ENCODE measurements around the gene SFTPA1.
A peak's percentile ranks its signal among the peaks of the same experiment; 100 is the strongest.
"Not testable (repeated sequence)": the region's sequence is repeated elsewhere in the genome, so short reads cannot be mapped to it uniquely, and the experiment has no call there.

Gene SFTPA1

GRCh38 chr10:79610601-79611191, at the start of gene SFTPA1:
SFTPA1 (plus strand) TSS chr10:79610939; CDS start chr10:79611826, 887 bp downstream.
- no peak within 1 kb of the TSS for H3K4me3 ChIP-seq (ENCODE audit: control insufficient read depth, low read depth, low read length)
- no peak for TF ChIP-seq CTCF (conservative IDR thresholded peaks at IDR 0.05; ENCODE audit: control insufficient read depth, insufficient read depth, low read depth, low read length)
- DNase-seq (ENCODE audit: low read depth): no peak

- no peak for DNase-seq (ENCODE audit: low read depth)
- TF ChIP-seq CTCF (conservative IDR thresholded peaks at IDR 0.05; ENCODE audit: control insufficient read depth, insufficient read depth, low read depth, low read length): no peak
- H3K4me3 ChIP-seq (ENCODE audit: control insufficient read depth, low read depth, low read length): no peak overlapping the region
Measured at GRCh38 chr10:79561257-79561656, 49.5 kb upstream of the SFTPA1 start.

GRCh38 chr10:79562135-79562756, 48.5 kb upstream of the SFTPA1 start:
- TF ChIP-seq CTCF (conservative IDR thresholded peaks at IDR 0.05; ENCODE audit: control insufficient read depth, insufficient read depth, low read depth, low read length): peak; percentile 85
- DNase-seq (ENCODE audit: low read depth): peak; percentile 49
- H3K4me3 ChIP-seq (ENCODE audit: control insufficient read depth, low read depth, low read length): no peak overlapping the region

GRCh38 chr10:79563426-79563825, 47.3 kb upstream of the SFTPA1 start:
- DNase-seq (ENCODE audit: low read depth): no peak
- H3K4me3 ChIP-seq (ENCODE audit: control insufficient read depth, low read depth, low read length): no peak overlapping the region
- TF ChIP-seq CTCF (conservative IDR thresholded peaks at IDR 0.05; ENCODE audit: control insufficient read depth, insufficient read depth, low read depth, low read length): no peak

GRCh38 chr10:79570624-79571023, 40.1 kb upstream of the SFTPA1 start:
- DNase-seq (ENCODE audit: low read depth); H3K4me3 ChIP-seq (ENCODE audit: control insufficient read depth, low read depth, low read length): not testable (repeated sequence)

GRCh38 chr10:79579361-79579760, 31.4 kb upstream of the SFTPA1 start:
- TF ChIP-seq CTCF (conservative IDR thresholded peaks at IDR 0.05; ENCODE audit: control insufficient read depth, insufficient read depth, low read depth, low read length): no peak
- no peak overlapping the region for H3K4me3 ChIP-seq (ENCODE audit: control insufficient read depth, low read depth, low read length)
- no peak for DNase-seq (ENCODE audit: low read depth)

GRCh38 chr10:79581044-79581443, 29.7 kb upstream of the SFTPA1 start:
- TF ChIP-seq CTCF (conservative IDR thresholded peaks at IDR 0.05; ENCODE audit: control insufficient read depth, insufficient read depth, low read depth, low read length): no peak
- no peak overlapping the region for H3K4me3 ChIP-seq (ENCODE audit: control insufficient read depth, low read depth, low read length)
- no peak for DNase-seq (ENCODE audit: low read depth)
